ENCODE measurements around the gene TNS3. TPM values are rescaled to one million over a fixed set of nuclear protein-coding genes. Genes with fewer than 3 reads are reported as not detected.

Gene TNS3
- total and polyA plus RNA-seq, 9 of the 15 experiments (the other 6 are each of a cell fraction or from before 2014, with no cell fraction given): 0.20 TPM; not detected in 8

DNA sequence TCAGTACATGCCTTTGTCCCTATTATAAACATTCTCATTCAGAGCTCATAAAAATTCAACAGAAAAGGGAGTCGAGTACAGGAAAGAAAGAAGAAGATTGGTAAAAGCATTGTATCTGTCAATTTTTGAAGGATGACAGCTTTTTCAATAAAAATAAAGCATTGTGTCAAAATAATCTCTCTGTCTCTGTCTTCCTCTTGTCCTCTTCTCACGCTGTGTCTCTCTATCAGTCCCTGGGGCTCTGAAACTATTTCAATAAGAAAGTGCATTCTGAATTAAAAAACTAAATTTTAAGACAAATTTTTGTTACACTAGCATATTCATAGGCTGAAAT, 248.4 kb downstream of the TNS3 start:
- no peaks in the 10 kb centered on the region for H3K79me2 ChIP-seq (ENCODE audit: control insufficient read depth, insufficient read depth, low read length)
- in situ Hi-C loops (cut with MboI) (no loop called here), intact Hi-C loops (cut with micrococcal nuclease) (no loop called here)
- FAIRE-seq (no peak), DNase-seq (ENCODE audit: extremely low read depth in 1 of 4, low spot score in 3 of 4) (no peak), ATAC-seq (no peak)
- ChIA-PET CTCF (ENCODE audit: low intra/inter-chr PET ratio) (no interaction called here), POLR2A (no interaction called here)
- no peak overlapping the region for H3K4me3 ChIP-seq
- no peaks in the 10 kb centered on the region for H3K36me3 ChIP-seq (ENCODE audit: control insufficient read depth, insufficient read depth, low read length)
- no peaks in the 10 kb centered on the region for H3K9me3 ChIP-seq (replicated peaks; ENCODE audit: control insufficient read depth, insufficient read depth, low read depth, low read length)
- no peak overlapping the region for H3K9ac ChIP-seq (ENCODE audit: insufficient read depth in 1 of 2, low read depth in 2 of 2, low read length in 2 of 2)
- no peaks in the 10 kb centered on the region for H3K4me1 ChIP-seq (replicated peaks in 1 of 2; ENCODE audit: control insufficient read depth in 2 of 2, insufficient read depth in 2 of 2, low read length in 2 of 2)
- no peak overlapping the region for H3K4me2 ChIP-seq (ENCODE audit: insufficient read depth, low read length)
- H4K20me1 ChIP-seq (replicated peaks; ENCODE audit: control insufficient read depth, insufficient read depth, low read length): no peaks in the 10 kb centered on the region; the same call in 1 of the 2 replicates
- H3K27me3 ChIP-seq (ENCODE audit: control insufficient read depth in 2 of 2, insufficient read depth in 2 of 2, low read length in 2 of 2): peaks cover 14 to 43% of the 10 kb centered on the region in 2 experiments; a peak in 4 of 5 replicates
- WGBS (ENCODE audit: insufficient coverage, low coverage, missing lambda C conversion rate): 0% methylated on average over 2 of the region's 2 CpGs
- no peak overlapping the region for H2AFZ ChIP-seq (ENCODE audit: low read depth, low read length)
- H3K9me1 ChIP-seq (ENCODE audit: control insufficient read depth, insufficient read depth, low read length): no peaks in the 10 kb centered on the region
- H3K27ac ChIP-seq (ENCODE audit: extremely low read depth, low read depth, low read length): no peak overlapping the region
- TF ChIP-seq ZNF282 (CRISPR knock-in tag; IDR thresholded peaks at IDR 0.05) (no peak), EP300 (IDR thresholded peaks at IDR 0.05; ENCODE audit: low read length) (no peak), FOXJ3 (CRISPR knock-in tag; IDR thresholded peaks at IDR 0.05) (no peak)
- TF ChIP-seq, protein P1, sequence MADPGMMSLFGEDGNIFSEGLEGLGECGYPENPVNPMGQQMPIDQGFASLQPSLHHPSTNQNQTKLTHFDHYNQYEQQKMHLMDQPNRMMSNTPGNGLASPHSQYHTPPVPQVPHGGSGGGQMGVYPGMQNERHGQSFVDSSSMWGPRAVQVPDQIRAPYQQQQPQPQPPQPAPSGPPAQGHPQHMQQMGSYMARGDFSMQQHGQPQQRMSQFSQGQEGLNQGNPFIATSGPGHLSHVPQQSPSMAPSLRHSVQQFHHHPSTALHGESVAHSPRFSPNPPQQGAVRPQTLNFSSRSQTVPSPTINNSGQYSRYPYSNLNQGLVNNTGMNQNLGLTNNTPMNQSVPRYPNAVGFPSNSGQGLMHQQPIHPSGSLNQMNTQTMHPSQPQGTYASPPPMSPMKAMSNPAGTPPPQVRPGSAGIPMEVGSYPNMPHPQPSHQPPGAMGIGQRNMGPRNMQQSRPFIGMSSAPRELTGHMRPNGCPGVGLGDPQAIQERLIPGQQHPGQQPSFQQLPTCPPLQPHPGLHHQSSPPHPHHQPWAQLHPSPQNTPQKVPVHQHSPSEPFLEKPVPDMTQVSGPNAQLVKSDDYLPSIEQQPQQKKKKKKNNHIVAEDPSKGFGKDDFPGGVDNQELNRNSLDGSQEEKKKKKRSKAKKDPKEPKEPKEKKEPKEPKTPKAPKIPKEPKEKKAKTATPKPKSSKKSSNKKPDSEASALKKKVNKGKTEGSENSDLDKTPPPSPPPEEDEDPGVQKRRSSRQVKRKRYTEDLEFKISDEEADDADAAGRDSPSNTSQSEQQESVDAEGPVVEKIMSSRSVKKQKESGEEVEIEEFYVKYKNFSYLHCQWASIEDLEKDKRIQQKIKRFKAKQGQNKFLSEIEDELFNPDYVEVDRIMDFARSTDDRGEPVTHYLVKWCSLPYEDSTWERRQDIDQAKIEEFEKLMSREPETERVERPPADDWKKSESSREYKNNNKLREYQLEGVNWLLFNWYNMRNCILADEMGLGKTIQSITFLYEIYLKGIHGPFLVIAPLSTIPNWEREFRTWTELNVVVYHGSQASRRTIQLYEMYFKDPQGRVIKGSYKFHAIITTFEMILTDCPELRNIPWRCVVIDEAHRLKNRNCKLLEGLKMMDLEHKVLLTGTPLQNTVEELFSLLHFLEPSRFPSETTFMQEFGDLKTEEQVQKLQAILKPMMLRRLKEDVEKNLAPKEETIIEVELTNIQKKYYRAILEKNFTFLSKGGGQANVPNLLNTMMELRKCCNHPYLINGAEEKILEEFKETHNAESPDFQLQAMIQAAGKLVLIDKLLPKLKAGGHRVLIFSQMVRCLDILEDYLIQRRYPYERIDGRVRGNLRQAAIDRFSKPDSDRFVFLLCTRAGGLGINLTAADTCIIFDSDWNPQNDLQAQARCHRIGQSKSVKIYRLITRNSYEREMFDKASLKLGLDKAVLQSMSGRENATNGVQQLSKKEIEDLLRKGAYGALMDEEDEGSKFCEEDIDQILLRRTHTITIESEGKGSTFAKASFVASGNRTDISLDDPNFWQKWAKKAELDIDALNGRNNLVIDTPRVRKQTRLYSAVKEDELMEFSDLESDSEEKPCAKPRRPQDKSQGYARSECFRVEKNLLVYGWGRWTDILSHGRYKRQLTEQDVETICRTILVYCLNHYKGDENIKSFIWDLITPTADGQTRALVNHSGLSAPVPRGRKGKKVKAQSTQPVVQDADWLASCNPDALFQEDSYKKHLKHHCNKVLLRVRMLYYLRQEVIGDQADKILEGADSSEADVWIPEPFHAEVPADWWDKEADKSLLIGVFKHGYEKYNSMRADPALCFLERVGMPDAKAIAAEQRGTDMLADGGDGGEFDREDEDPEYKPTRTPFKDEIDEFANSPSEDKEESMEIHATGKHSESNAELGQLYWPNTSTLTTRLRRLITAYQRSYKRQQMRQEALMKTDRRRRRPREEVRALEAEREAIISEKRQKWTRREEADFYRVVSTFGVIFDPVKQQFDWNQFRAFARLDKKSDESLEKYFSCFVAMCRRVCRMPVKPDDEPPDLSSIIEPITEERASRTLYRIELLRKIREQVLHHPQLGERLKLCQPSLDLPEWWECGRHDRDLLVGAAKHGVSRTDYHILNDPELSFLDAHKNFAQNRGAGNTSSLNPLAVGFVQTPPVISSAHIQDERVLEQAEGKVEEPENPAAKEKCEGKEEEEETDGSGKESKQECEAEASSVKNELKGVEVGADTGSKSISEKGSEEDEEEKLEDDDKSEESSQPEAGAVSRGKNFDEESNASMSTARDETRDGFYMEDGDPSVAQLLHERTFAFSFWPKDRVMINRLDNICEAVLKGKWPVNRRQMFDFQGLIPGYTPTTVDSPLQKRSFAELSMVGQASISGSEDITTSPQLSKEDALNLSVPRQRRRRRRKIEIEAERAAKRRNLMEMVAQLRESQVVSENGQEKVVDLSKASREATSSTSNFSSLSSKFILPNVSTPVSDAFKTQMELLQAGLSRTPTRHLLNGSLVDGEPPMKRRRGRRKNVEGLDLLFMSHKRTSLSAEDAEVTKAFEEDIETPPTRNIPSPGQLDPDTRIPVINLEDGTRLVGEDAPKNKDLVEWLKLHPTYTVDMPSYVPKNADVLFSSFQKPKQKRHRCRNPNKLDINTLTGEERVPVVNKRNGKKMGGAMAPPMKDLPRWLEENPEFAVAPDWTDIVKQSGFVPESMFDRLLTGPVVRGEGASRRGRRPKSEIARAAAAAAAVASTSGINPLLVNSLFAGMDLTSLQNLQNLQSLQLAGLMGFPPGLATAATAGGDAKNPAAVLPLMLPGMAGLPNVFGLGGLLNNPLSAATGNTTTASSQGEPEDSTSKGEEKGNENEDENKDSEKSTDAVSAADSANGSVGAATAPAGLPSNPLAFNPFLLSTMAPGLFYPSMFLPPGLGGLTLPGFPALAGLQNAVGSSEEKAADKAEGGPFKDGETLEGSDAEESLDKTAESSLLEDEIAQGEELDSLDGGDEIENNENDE (IDR thresholded peaks at IDR 0.05; ENCODE audit: low read depth, low read length): no peak
- no TSS peak for BruUV-seq (replicated peaks)
